HG03469 (cell line): ENCODE data around the gene BIRC6.
"Not testable (repeated sequence)": the region's sequence is repeated elsewhere in the genome, so short reads cannot be mapped to it uniquely, and the experiment has no call there.

Experiments
- ATAC-seq: cut with Tn5 transposase; IDR thresholded peaks from one replicate; pipeline ENCODE4 v1.9.1; 2021; ENCODE audit warnings: mild to moderate bottlenecking, moderate library complexity, moderate number of reproducible peaks; ENCODE audit not compliant: unreplicated experiment

BIRC6 gene

GRCh38 chr2:32611366-32611765 is 254.5 kb downstream of the BIRC6 start:
- no peak for ATAC-seq

GRCh38 chr2:32611771-32612170 is 254.9 kb downstream of the BIRC6 start:
- no peak for ATAC-seq

- no peak for ATAC-seq
Observed at GRCh38 chr2:32614084-32614483, 257.3 kb downstream of the BIRC6 start.

- no peak for ATAC-seq
Observed at GRCh38 chr2:32617599-32618189, 260.9 kb downstream of the BIRC6 start.

GRCh38 chr2:32622570-32623310 is 265.9 kb downstream of the BIRC6 start:
- ATAC-seq = no peak

GRCh38 chr2:32623311-32623706 is 266.5 kb downstream of the BIRC6 start:
- ATAC-seq = no peak

GRCh38 chr2:32624812-32625211 is 268.0 kb downstream of the BIRC6 start:
- ATAC-seq = no peak

- no peak for ATAC-seq
Observed at GRCh38 chr2:32626639-32627221, 269.9 kb downstream of the BIRC6 start.

- ATAC-seq = peak; percentile 13
Observed at GRCh38 chr2:32627441-32627813, 270.6 kb downstream of the BIRC6 start.

- peak; percentile 99 for ATAC-seq
Observed at GRCh38 chr2:32627814-32628579, 271.2 kb downstream of the BIRC6 start, which contains the start of gene TTC27. TTC27 (plus strand) TSS chr2:32628050; CDS start chr2:32628293, 243 bp downstream.

GRCh38 chr2:32632089-32632488 is 275.3 kb downstream of the BIRC6 start:
- no peak for ATAC-seq

GRCh38 chr2:32633040-32633439 is 276.2 kb downstream of the BIRC6 start:
- ATAC-seq = no peak

- ATAC-seq = not testable (repeated sequence)
Observed at GRCh38 chr2:32638548-32638947, 281.7 kb downstream of the BIRC6 start.

- ATAC-seq = no peak
Observed at GRCh38 chr2:32641180-32641579, 284.4 kb downstream of the BIRC6 start.

GRCh38 chr2:32647180-32647651 is 290.4 kb downstream of the BIRC6 start:
- no peak for ATAC-seq

GRCh38 chr2:32652555-32653209 is 295.9 kb downstream of the BIRC6 start:
- ATAC-seq = no peak

GRCh38 chr2:32656069-32656468 is 299.2 kb downstream of the BIRC6 start:
- ATAC-seq = no peak

- ATAC-seq = no peak
Observed at GRCh38 chr2:32663864-32664263, 307.0 kb downstream of the BIRC6 start.

GRCh38 chr2:32666704-32667103 is 309.9 kb downstream of the BIRC6 start:
- no peak for ATAC-seq

GRCh38 chr2:32668254-32668653 is 311.4 kb downstream of the BIRC6 start:
- no peak for ATAC-seq
